Stimulated activated CD8-positive, alpha-beta memory T cell treated with anti-CD3 and anti-CD28 coated beads, Interleukin-4, amount 100 ng/mL, for 1 hour (primary cell): ENCODE results near the gene SIK1.
"Not testable (repeated sequence)": the region's sequence is repeated elsewhere in the genome, so short reads cannot be mapped to it uniquely, and the experiment has no call there.

Experiments
- DNase-seq, 2 donors: peaks; one replicate each; pipeline ENCODE4 v3.0.0-alpha.2; 2020; ENCODE audit warnings: low read depth in 2 of 2, low spot score in 1 of 2

SIK1 gene

DNA sequence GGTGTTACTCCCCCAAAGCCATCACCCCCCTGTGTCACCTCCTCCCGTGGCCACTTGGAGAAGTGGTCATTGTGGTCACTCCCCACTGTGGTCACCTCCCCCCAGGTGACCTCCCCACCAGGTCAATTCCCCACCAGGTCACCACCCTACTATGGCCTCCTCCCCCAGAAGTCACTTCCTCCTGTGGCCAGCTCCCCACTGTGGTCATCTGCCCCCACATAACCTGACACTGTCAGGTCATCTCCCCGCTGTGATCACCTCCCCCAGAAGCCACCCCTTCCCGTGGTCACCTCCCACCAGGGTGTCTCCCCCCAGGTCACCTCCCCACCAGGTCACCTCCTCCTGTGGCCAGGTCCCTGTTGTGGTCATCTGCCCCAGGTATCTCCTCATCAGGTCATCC lies 28.9 kb downstream of the SIK1 start:
- DNase-seq = not testable (repeated sequence)

DNA sequence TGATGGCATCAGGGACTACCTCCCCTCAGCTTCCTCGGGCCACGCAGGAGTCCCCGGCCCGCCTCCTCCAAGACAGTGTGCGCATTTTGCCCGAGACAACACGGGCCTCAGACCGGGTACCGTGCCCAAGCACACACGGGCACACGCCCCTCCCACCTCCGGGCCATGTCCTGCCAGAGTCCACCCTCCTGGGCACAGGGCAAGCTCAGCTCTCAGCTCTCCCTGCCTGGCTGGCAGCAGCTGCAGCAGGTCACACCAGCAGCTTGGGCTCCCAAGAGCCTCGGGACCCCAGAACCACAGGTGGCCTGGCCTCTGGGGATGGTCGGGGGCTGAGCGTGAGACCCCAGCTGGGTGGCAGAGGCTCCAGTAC lies 29.5 kb downstream of the SIK1 start:
- DNase-seq = not testable (repeated sequence)

DNA sequence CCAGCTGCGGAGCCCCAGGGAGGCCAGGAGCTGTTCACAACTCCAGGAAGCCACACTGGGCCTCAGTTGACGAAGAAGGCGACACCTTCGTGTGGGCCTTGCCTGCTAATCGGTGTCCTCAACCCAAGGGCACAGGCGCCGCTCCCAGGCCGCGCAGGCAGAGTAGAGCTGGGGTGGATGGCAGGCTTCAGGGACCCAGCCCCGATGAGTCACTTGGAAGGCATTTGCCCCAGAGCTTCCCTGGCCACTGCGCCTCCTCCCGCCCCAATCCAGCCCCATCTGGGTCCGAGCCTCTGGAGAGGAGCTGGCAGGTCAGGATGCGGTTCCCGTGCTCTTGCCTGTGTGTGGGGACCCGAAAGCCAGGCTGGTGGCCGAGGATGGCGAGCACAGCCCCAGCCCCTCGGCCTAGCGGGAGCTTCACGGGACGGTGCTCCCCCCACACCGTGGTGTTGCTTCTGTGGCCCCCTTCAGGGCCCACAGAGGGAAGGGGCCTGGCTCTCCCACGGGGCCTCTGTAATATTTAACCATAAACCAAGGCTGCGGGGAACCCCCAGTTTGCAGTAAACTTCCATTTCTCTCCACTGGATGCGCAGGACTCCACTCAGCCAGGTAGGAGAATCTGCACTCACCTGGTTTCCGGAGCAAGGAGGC lies 30.0 kb downstream of the SIK1 start:
- not testable (repeated sequence) for DNase-seq

DNA sequence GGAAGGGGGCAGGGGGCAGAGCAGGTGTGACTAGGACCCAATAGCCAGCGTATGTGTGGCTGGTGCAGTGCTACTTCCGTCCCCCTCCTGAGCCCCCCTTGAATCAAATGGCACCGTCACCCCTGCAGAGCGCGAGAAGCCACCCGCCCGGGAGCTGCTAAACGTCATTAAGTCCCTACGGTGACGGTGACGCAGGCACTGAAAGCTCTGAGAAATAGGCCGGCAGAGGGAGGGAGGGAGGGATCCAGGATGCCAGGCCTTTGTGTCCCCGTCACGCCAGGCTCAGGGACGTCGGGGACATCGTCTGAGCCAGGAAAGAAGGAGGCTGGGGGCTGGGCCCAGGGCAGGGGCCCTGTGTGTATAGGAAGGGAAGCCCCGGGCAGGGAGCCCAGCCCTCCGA lies 43.6 kb downstream of the SIK1 start:
- not testable (repeated sequence) for DNase-seq

DNA sequence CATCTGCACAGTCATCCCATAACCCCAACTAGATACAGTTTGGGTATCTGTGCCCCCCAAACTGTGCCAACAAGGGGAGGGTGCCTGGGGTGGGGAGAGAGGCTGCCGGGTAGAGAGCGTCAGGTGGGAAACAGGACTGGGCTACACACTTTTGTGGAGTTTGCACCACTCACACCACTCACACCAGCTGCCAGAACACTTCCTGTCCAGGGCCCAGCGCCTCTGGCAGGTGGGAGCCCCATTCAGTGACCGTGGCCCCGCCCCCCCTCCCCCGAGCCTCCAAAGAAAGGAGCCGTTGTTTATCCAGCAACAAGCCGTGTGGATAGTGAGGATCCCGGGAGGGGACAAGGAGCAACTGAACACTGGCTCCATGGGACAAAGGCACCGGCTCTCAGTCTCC lies 44.0 kb downstream of the SIK1 start:
- DNase-seq = not testable (repeated sequence)

DNA sequence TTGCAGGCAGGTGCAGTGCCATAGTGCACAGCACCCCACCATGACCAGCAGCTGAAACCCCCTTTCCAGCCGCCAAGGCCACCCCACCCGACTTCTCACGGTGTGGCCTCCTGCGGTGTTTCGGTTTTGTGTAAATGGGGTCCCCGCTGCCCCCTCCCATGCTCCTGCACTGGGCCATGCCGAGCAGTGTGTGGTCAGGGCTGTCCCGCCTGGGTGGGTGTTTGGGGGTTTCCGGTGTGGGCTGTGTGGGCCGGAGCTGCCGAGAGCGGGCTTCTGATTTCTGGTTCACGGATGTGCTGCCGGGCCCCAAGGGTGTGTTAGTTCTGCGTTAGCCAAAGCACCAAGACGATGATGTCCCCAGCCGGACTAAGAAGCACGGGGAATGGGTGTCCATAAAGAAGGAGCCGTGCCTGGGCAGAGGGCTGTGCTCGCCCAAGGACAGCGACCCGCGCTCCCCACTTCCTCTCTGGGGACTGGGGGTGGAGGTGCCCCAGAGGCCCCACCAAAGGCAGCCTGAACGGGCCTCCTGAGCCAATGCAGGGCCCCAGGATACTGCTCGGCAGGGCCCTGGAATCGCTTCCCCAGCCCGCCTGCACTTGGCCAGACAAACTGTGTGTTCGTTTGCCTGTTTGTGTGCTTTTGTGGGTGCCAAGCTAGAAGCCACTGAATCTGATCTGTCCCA lies 45.9 kb downstream of the SIK1 start:
- DNase-seq = not testable (repeated sequence)

DNA sequence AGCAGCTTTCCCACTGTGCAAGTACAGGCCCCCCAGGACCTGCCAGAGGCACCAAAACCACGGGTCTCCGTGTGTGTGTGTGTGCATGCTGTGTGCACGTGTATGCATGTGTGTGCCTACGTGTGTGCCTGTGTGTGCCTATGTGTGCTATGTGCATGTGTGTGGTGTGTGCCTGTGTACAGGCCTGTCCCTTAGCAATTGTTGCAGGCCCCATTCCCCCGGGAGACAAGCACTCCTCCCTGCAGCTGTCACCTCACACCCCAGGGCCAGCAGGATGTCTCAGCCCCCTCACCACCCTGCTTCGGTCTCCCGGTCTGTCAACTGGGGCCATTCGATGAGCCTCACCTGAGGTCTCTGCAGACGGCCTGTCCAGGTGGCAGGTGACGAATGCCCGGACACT lies 46.6 kb downstream of the SIK1 start:
- not testable (repeated sequence) for DNase-seq

DNA sequence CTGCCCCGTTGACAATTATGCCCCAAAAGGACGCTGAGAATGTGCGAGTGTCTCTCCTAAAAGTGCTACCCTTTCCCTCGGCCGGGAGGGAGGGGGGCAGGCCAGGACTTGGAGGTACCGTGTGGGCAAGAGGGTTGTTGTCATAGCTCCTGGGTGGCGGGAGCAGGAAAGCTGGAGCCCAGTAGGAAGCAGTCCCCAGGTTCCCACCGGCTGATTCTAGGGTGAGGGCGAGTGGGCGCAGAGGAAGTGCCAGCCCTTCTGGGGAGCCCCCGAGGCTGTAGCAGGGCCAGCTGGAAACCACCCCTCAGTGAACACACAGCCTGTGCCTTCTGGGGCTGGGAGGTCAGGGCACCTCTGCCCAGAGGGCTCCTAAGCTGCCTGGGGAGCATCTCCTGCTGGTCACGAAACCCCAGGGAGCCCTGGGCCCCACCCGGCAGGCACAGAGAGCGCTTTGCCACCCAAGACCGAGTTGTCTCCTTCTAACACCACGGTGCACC lies 47.3 kb downstream of the SIK1 start:
- not testable (repeated sequence) for DNase-seq

DNA sequence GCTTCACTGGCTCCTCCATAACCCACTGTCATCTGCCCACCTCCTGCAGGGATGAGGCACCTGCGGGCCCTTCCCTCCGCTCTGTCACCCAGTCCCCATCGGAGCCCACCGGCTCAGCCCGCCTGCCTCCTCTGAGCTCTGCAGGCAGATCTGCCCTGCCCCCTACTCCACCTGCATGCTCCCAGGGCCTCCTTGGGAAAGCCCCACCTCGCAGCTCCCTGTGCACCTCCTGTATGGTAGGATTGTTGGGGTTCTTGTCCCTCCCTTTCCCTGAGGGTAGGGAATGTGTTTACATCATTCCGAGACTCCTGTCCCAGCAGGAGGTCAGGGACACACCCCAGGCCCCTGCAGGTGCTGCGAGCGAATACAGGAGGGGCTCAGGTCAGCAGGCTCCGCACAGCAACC lies 50.5 kb downstream of the SIK1 start:
- no peak for DNase-seq

DNA sequence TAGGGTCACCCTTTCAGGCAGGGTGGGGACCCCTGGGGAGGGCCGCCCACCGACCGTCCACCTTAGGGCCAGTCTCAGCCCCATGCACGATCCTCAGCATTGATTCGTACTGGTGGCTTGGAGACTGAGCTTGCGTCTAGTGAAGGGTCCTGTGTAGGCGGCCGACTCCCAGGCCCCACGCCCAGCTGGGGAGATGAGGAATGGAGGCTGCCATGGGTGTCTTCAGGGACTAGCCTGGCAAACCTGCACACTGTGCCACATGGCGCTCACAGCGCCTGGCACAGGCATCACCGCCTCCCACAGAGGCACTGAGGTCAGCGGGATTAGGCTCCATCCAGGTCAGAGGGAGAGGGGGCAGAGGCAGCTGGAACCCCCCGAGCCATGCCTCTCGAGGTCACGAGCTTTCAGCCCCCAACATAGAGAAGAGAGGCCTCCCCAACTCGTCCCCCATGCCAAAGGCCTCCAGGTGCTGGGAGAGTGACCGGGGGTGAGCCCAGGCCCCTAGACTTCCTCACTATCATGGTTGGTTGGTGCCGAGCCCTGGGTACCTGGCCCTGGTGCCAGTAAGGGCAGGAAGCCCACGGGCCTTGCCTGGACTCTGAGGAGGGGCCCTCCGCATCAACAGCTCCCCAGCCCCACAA lies 51.0 kb downstream of the SIK1 start:
- DNase-seq = no peak

DNA sequence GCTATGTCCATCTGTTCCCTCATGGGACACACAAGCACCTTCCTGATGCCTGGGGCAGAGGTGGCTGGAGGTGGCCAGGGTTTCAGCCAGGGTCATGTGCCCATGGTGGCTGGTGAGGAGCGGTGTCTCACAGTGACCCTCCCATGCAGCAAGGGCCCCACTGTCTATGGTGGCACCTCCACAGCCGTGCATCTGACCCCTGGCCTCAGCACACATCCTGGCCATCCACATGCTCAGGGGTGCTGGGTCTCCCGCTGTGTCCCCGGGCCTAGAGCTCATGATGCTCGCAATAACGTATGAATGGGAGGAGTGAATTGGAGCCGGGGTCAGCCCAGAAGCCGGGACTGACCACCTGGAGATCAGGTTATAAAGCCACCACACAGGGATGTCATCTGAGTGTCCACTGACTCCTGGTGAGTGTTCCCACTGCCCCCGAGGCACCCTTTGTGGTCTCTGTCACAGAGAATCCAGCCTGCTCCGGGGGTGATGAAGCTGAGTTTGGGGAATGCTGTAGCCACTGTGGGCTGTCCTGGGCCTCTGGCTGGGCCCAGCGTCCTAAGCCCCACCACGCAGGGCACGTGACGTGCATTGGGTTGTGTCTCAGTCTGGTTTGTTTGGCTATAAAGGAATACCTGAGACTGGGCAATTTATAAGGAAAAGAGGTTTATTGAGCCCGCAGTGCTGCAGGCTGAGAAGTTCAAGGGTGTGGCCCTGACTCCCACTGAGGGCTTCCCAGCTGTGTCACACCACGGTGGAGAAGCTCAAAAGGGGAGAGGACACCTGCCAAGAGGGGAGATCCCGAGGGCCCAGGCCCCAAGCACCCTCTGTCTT lies 51.7 kb downstream of the SIK1 start:
- no peak for DNase-seq

DNA sequence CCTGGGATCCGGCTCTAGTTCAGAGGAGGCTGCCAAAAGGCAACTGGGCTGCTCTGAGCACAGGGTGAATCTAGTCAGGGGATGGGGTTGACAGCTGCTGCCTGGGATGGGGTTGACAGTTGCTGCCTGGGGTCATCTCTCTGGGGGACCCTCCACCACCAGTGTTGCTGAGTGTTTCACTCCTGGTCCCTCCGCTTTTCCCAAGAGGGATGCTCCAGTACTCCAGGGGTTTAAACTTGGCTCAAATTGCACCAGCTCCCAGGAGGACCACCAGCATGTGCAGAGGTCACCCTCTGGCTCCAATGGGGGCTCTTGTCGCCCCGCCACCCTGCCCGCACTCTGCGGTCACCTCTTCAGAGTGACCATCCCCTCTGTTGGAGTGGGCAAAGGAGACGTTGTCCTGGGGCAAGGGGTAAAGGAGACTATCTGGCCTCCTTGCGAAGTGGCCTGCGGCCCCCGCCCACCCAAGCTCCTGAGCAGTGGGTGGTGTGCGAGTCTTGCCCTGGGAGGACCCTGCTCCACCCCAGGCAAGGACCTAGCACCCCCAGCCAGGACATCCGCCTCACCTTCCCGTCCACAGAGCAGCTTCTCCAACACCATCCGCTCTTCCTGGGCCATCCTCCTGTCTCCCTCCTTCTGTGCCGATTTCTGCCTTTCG lies 52.6 kb downstream of the SIK1 start:
- no peak for DNase-seq

DNA sequence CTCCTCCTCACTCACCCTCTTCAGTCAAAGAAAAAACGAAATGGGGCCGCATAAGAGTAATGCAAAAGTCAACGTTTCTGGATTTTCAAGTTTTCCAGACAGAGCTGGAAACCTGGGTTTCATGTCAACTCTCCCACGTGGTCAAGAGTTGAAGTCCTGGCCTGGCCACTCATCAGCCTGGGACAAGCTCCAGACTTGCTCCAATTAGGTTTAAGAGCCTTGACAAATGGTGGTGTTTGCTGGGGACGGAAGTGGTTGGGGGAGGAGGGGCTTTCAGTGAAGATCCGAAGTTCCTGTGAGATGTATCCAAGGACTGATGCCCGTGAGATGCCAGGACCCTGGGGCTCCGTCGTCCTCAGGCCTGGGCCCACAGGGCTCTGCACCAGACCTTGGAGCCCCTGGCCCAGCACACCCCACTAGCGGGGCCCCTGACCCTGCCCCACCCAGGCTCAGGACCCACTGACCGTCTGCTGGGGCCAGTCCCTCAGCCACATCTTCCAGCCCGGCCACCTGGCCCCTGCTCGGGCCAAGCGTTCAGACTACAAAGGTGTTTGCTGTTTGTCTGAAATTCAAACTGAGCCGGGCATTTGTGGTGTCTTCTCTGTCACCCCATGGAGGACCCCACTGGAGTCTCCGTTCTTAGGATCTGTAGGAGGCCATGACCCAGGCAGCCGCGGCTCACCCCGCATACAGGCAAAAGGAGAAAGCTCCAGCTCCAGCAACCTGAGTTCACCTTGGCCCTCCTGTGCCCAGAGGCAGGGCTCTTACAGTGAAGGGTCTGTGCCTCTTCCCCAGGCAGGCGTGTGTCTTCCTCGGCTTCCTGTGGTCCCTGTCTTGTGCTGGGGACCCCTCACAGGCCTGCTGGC lies 53.3 kb downstream of the SIK1 start:
- no peak for DNase-seq

DNA sequence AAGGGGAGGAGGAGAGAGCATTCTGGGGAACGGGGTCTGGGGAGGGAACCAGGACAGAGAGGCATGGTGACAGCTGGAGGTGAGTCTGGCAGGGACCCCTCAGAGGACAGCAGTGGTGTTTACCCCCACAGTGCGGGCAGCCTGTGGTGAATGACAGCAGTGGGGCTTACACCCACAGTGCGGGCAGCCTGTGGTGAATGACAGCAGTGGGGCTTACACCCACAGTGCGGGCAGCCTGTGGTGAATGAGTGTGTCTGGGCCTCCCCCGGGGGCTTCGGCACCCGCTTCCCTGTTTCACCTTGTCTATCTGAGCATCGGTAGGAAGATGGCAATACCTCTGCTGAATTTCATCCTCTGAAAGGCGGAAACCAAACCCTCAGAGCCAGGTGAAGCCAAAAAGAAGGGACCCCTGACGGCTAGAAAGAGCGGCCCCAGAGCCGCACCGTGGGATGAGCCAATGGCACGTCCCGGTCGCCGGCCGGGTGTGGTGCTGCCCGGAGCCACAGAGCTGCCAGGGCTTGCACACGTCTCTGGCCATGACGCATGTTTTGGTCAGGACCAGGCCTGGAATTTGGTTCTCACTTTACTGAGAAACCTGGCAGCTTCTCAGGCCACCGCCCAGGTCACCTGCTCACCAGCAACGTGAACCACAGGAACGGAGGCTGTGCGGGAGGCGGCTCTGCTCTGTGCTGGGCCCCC lies 54.1 kb downstream of the SIK1 start:
- DNase-seq = no peak

DNA sequence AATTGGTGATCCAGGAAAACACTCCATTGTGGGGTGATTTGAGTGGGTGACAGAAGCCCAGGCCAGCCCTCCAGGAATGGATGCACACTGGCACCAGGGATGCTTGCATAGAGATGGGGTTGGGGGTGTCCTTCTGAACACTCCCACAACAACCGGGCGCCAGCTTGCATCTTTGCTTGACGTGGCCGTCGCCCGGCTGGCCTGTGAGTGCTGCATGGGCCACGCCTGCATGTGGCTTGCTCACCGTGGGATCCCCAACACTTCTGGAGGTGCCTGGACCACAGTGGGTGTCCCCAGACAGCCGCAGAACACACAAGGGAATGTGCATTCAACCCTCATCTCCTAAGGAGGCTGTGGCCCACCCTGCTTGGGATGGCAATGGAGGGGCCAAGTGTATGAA lies 55.1 kb downstream of the SIK1 start:
- DNase-seq = no peak

DNA sequence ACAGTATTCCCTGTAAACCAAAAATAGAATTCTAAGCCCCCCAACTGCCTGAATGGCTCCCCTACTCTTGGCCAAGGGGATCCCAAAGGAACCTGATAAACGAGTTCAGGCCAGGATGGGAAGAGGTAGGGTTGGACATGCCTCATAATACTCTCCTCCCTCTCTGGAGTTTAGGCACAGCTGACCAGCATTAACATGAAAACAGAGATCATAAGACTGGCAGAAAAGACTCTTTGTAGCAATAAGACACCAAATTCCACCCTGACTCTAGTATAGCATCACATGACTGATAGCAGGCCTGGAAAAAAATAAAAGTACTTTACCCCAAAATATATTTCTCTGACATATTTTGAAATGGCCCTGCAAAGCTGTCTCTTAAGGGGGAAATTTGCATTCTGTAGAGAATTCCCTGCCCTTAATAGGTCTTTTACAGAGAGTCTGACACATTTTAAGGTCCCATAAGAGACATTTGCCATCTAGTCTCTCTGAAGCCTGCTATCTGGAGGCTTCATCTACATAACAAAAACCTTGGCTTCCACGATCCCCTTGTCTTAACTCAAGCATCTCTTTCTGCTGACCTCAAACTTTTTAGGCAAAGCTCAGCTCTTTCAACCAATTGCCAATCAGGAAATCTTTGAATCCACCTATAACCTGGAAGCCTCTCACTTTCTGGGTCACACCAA lies 55.9 kb downstream of the SIK1 start:
- no peak for DNase-seq

DNA sequence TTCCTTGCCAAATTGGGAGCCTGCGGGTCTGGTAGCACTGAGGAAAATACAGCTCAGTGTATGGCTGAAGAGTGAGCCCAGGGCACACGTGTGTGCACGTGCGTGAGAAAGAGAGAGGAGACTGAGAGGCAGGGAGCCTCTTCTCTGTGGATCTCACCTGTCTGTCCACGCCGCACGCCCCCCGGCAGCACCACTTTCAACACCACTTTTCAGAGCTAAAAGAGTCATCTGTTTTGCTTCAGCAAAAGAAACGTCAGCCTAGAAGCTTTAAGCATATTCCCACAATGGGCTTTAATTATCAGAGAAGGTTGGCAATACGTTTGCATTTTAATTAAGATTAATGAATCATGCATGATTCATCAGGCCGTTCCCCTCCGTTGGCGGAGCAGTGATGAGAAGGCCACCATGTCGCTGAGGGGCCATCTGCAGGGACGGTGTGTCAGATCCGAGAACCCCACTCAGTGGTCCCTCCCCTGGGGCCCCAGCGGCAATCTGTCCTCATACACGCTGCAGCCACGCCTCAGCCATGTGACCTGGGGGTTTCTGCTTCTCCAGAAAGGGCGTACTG lies 56.8 kb downstream of the SIK1 start:
- no peak for DNase-seq

DNA sequence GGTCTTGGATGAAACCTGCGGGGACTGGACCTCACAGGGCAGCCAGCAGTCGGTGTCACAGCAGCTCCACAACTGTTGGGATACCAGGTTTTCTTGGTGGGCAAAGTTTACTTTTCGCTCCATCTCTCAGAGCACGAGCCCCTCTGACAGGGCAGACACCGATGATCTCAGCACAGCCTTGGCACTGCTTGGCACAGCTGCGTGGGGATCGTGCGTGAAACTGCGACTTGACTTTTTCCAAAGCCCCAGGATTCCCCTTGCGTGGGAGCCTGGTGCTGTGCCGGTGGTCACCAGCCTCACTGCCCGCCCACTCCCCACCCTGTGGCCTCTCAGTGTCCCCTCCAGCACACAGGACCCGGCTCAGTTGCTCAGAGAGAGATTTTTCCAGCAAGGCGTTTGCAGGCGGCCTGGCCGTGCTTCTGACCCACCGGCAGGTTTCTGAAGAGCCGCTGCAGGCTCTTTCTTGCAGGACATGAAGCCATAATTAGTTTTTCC lies 57.3 kb downstream of the SIK1 start:
- DNase-seq = no peak
